Right forelimb (tissue), 1 donor: ENCODE measurements around the gene MYLK.

Experiments
- DNase-seq: peaks from one replicate; pipeline ENCODE4 v3.0.0-alpha.2; 2018

MYLK gene

GRCh38 chr3:123767564-123768292, 116.4 kb downstream of the MYLK start:
- DNase-seq = no peak

GRCh38 chr3:123767009-123767372, 117.1 kb downstream of the MYLK start:
- no peak for DNase-seq

- no peak for DNase-seq
These were observed 117.7 kb downstream of the MYLK start for GRCh38 chr3:123766193-123767008.

GRCh38 chr3:123765475-123766128, 118.5 kb downstream of the MYLK start:
- no peak for DNase-seq

- no peak for DNase-seq
These were observed 119.5 kb downstream of the MYLK start for GRCh38 chr3:123764647-123765046.

GRCh38 chr3:123762805-123763204, 121.3 kb downstream of the MYLK start:
- no peak for DNase-seq

GRCh38 chr3:123760817-123761216, 123.3 kb downstream of the MYLK start:
- DNase-seq = no peak

- no peak for DNase-seq
These were observed 124.3 kb downstream of the MYLK start for GRCh38 chr3:123759871-123760270.

- DNase-seq = no peak
These were observed 124.8 kb downstream of the MYLK start for GRCh38 chr3:123759311-123759710.

GRCh38 chr3:123758081-123758564, 126.0 kb downstream of the MYLK start:
- no peak for DNase-seq

- no peak for DNase-seq
These were observed 126.7 kb downstream of the MYLK start for GRCh38 chr3:123757281-123757940.

GRCh38 chr3:123755501-123755900, 128.6 kb downstream of the MYLK start:
- DNase-seq = no peak

- no peak for DNase-seq
These were observed 129.0 kb downstream of the MYLK start for GRCh38 chr3:123755085-123755484.

GRCh38 chr3:123753286-123753685, 130.8 kb downstream of the MYLK start:
- no peak for DNase-seq

- no peak for DNase-seq
These were observed 131.9 kb downstream of the MYLK start for GRCh38 chr3:123752228-123752627.

GRCh38 chr3:123751433-123751832, 132.7 kb downstream of the MYLK start:
- no peak for DNase-seq

GRCh38 chr3:123750659-123751420, 133.3 kb downstream of the MYLK start:
- DNase-seq = no peak

- no peak for DNase-seq
These were observed 133.9 kb downstream of the MYLK start for GRCh38 chr3:123750209-123750608.

- no peak for DNase-seq
These were observed 134.4 kb downstream of the MYLK start for GRCh38 chr3:123749711-123750110.

- DNase-seq = no peak
These were observed 138.8 kb downstream of the MYLK start for GRCh38 chr3:123745184-123745855.

GRCh38 chr3:123744064-123744463, 140.1 kb downstream of the MYLK start:
- no peak for DNase-seq

GRCh38 chr3:123743121-123743520, 141.0 kb downstream of the MYLK start:
- no peak for DNase-seq
